ENCODE results near the gene APPBP2.

DNA sequence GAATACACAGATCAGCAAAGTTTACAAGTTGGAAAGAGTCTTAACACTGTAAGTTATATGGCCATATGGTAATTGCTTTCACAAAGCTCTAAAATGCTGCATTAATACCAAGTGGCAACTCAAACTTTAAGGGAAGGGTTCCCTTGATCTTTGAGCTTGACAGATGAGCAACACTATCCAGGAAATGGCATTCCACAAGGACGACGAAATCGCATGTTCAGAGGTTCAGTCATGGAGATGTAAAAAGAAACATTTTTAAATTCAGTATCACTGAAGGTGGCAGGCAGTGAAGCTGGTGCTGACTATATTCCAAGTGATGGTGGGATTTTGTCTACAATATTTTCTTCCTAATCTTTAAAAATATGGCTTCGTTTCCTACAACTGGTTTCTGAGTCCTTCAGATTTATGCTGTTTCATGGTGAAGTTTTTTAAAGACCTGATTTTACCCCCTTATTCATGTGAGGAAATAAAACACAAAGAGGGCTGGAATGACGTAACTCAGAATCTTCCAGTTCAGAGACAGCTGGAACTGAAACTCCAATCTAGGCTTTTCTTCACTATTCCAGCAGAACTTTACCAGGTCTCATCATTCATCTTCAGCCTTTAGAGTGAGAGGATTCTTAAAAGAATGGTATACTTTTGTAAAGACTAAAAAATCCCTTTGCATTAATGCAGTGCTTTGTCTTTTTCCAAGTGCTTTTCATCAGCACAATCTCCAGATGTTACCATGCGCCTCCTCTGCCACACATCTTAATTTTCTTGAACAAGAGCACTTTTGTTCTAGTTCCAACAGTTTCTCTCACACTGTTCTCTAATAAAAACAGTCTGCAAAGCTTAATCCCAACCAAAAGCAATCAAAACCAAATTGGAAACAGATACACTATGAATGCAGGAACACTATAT lies 83.5 kb downstream of the APPBP2 start:
- TF ChIP-seq, protein P1, sequence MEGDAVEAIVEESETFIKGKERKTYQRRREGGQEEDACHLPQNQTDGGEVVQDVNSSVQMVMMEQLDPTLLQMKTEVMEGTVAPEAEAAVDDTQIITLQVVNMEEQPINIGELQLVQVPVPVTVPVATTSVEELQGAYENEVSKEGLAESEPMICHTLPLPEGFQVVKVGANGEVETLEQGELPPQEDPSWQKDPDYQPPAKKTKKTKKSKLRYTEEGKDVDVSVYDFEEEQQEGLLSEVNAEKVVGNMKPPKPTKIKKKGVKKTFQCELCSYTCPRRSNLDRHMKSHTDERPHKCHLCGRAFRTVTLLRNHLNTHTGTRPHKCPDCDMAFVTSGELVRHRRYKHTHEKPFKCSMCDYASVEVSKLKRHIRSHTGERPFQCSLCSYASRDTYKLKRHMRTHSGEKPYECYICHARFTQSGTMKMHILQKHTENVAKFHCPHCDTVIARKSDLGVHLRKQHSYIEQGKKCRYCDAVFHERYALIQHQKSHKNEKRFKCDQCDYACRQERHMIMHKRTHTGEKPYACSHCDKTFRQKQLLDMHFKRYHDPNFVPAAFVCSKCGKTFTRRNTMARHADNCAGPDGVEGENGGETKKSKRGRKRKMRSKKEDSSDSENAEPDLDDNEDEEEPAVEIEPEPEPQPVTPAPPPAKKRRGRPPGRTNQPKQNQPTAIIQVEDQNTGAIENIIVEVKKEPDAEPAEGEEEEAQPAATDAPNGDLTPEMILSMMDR (conservative IDR thresholded peaks at IDR 0.05), result no peak
- TF ChIP-seq EZH2 (IDR thresholded peaks at IDR 0.05; ENCODE audit: low read depth), result no peak

Data from PC-9 (cell line).